Erythroblast (primary cell): ENCODE results near the gene SPRR2G.
A peak's percentile ranks its signal among the peaks of the same experiment; 100 is the strongest.
"Not testable (repeated sequence)": the region's sequence is repeated elsewhere in the genome, so short reads cannot be mapped to it uniquely, and the experiment has no call there.

Source experiments
- DNase-seq, 2 experiments: peaks; one replicate each; lab custom pipeline; 2025; lab: John Stamatoyannopoulos, UW
- GATA1 ChIP-seq: IDR thresholded peaks from 2 replicates; pipeline ENCODE4 v1.6.1; 2011; ENCODE audit warnings: low read depth, mild to moderate bottlenecking, control low read depth, low read length, moderate library complexity
- POLR2A ChIP-seq: IDR thresholded peaks from 2 replicates; pipeline ENCODE4 v1.6.1; 2011; ENCODE audit warnings: mild to moderate bottlenecking, low read length

Gene SPRR2G

DNA sequence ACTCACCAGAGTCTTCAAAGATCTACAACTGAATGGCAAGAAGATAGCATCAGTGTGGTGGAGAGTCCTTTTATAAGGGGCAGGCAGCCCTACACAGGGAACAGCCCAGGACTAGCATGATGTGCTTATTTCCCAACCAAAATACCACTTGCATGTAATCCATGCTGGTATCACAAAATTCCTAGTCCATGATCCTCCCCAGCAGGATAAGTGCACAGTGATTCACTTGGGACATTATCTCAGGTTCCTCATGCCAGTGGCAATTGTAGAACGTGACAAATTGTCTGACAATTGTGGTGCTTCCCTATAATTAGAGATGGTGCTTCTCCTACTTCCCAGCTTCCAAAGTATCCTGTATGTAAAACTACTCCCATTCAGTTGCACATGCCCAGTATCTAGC, at the start of gene SPRR2G:
SPRR2G (minus strand) TSS at position 45 of the 400 bp plus-strand sequence. CDS start 780 bp downstream, outside the sequence.
- no peak for TF ChIP-seq POLR2A
- TF ChIP-seq GATA1, result no peak
- no peak for DNase-seq

- no peak for DNase-seq
- TF ChIP-seq POLR2A, result no peak
- no peak for TF ChIP-seq GATA1
Observed at GRCh38 chr1:153195216-153195615, 44.5 kb upstream of the SPRR2G start.

- TF ChIP-seq GATA1 (no peak), POLR2A (no peak)
- DNase-seq, result no peak
Observed at GRCh38 chr1:153194331-153195050, 43.8 kb upstream of the SPRR2G start.

DNA sequence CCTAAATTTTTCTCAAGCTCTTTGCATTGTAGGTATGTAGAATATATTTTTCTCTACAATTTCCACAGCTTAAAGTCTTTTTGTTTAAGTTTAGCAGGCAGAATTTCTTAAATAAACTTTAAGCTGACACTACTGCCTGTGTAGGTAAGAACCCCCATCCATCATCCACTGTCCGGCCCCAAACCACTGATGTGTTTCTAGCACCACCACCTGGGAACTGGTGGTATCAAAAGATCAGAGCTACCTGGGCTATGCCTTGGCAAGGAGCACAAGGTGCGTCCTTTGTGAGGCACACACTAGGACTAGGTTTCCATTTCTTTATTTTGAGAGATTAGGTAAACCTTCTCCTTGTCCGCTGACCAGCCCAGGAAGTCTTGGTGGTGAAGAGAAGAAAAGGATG, 42.0 kb upstream of the SPRR2G start:
- no peak for TF ChIP-seq POLR2A
- TF ChIP-seq GATA1, result no peak
- peak; percentile 21 to 47 for DNase-seq

DNA sequence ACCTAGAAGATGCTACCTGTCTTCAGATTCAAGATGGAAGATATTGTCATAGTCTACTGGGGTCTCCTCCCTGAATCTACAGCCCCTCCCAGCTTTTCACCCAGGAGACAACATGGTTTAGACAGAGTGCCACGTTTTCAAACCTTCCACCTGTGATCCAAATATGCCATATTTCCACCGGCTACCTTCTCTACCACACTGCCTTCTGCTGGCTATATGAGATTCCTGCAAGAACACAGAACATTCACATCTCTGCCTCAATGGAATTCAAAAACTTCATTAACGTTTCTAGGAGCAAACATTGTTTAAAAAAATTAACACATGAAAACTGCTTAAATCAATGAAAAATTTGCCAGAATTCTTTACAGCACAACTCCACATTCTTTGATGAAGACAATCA, 39.7 kb upstream of the SPRR2G start:
- TF ChIP-seq POLR2A, result no peak
- TF ChIP-seq GATA1, result no peak
- DNase-seq, result peak; percentile 19 to 24

DNA sequence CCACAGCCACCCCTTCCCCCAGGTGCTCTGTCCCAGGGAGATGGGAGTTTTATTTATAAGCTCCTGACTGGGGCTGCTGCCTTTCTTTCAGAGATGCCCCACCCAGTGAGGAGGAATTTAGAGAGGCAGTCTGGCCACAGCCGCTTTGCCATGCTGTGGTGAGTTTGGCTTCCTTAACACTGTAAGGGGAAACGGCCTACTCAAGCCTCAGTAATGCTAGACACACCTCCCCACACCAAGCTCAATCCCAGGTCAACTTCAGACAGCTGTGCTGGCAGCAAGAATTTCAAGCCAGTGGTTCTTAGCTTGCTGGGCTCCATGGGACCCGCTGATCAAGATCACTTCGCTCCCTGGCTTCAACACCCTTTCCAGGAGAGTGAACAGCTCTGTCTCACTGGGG, 37.6 kb upstream of the SPRR2G start:
- DNase-seq, result not testable (repeated sequence)

- no peak for DNase-seq
- no peak for TF ChIP-seq GATA1
- no peak for TF ChIP-seq POLR2A
Observed at GRCh38 chr1:153180556-153180955, 29.9 kb upstream of the SPRR2G start.

DNA sequence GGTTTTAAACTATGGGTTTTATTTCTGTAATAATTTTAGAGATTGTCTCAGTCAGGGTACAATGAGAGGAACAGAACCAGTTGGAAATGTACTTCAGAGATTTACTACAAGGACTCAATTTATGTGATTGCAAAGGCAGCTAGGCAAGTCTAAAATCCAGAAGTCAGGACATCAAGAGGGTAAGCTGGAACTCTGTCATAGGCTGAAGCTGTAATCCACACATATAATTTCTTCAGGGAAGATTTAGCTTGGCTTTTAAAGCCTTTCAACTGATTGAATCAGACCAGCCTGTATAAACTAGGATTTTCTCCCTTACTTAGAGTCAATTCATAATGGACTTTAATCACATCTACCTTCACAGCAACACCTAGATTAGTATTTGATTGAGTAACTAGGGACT, 28.2 kb upstream of the SPRR2G start:
- no peak for TF ChIP-seq GATA1
- TF ChIP-seq POLR2A, result no peak
- DNase-seq, result no peak

- no peak for DNase-seq
- no peak for TF ChIP-seq GATA1
- TF ChIP-seq POLR2A, result no peak
Observed at GRCh38 chr1:153174624-153175023, 23.9 kb upstream of the SPRR2G start.

- DNase-seq, result no peak
- TF ChIP-seq GATA1, result no peak
- TF ChIP-seq POLR2A, result no peak
Observed at GRCh38 chr1:153168686-153169085, 18.0 kb upstream of the SPRR2G start.

DNA sequence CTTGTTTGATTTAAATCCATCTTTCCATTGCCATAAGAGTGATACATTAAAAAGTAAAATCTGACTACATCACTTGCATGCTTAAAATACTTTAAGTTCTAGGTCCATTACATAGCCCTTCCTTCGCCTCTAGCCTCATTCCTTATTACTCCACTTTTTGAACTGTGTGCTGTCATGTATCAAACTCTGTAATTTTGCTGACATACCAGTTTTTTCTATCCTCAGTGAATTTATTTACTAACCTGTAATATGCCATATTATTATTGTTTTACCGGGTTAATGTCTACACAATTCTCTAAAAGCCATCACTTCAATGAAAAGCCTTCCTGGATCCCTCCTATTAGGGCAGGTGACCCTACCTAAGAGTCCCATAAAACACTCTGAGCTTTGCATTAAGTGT, 4.9 kb upstream of the SPRR2G start:
- no peak for TF ChIP-seq POLR2A
- DNase-seq, result no peak

DNA sequence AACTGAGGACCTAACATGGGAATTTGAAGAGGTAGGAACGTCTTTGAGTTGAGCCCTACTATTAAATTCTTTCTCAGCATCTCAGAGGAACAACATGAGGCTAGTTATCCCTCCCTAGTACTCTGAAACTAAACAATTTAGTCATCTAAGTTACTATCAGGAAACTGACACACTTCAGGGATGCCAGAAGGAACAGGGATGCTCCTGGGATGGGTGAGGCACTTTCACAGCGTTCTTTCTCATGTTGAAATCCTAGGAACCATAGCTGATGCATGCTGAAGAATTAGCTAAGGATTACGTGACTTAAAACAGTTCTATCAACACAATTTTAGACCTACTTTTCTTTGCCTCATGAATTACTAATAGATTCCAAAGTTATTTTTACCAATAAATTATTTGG, 1.8 kb upstream of the SPRR2G start:
- no peak for DNase-seq
- TF ChIP-seq GATA1, result no peak
- no peak for TF ChIP-seq POLR2A

GRCh38 chr1:153141377-153141776, 9.3 kb downstream of the SPRR2G start:
- no peak for TF ChIP-seq POLR2A
- TF ChIP-seq GATA1, result no peak
- DNase-seq, result no peak

DNA sequence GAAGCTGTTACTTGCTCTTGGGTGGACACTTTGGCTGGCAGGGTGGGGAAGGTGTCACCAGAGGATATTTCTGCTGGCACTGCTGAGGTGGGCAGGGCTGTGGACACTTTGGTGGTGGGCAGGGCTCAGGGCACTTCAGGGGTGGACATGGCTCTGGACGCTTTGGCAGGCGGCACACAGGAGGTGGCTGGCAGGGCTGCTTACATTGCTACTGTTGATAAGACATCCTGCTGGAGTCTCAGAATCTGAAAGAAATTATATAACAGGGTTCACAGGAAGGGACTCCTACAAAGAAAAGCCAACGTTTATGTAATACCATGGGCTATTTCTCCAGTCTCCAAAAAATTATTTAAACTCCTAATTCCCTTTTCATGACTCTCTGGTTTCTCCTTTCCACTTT, 10.2 kb downstream of the SPRR2G start:
- TF ChIP-seq GATA1 (no peak), POLR2A (no peak)
- no peak for DNase-seq

- TF ChIP-seq POLR2A (no peak), GATA1 (no peak)
- no peak for DNase-seq
Observed at GRCh38 chr1:153133743-153134142, 16.9 kb downstream of the SPRR2G start.

DNA sequence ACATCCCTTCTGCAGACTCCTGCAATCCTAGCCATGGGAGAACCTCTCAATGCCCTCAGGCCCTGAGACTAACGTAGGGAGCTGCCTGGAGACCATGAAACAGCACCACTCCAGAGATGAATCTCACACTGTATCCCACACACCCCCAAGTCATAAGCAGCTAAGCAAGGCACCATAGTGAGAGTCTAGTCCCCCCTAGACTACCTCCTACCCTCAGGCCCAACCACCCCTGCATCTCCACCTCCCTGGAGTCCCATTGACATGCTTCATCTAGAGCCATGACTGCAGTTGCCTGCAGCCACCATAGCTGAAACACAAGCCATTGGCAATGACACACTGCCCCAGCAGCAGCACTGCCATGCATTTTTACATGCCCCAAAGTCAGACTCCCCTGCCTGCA, 17.4 kb downstream of the SPRR2G start:
- TF ChIP-seq POLR2A (no peak), GATA1 (no peak)
- DNase-seq, result no peak

- DNase-seq, result not testable (repeated sequence)
Observed at GRCh38 chr1:153128688-153129087, 22.0 kb downstream of the SPRR2G start.
